Keratinocyte (primary cell): ENCODE measurements around the gene STK24. TPM values are rescaled to one million over a fixed set of nuclear protein-coding genes. Genes with fewer than 3 reads are reported as not detected.

ENCODE experiments used
- DNase-seq: peaks from one replicate; pipeline ENCODE4 v3.0.0-alpha.2; 2011; ENCODE audit warnings: low read depth, missing footprints, low spot score
- FAIRE-seq: peaks from 2 replicates; lab custom pipeline; 2011; peaks lifted over from hg19 to GRCh38; lab: Jason Lieb, UNC
- H2AFZ ChIP-seq: 2 replicates; pipeline ENCODE4 v1.6.0; 2012; ENCODE audit warnings: low read length, control low read depth, inconsistent platforms; ENCODE audit not compliant: control insufficient read depth
- H3K27ac ChIP-seq: 2 replicates; pipeline ENCODE4 v1.5.1; 2011; ENCODE audit warnings: low read length; ENCODE audit not compliant: control insufficient read depth, insufficient read depth
- H3K27me3 ChIP-seq: 3 replicates; pipeline ENCODE4 v1.6.0; 2011; ENCODE audit warnings: low read length; ENCODE audit not compliant: control insufficient read depth, insufficient read depth; ENCODE audit errors: extremely low read depth
- H3K36me3 ChIP-seq, 2 experiments: 2 replicates in 1 of 2; 3 replicates in 1 of 2; pipeline ENCODE4 v1.5.1; 2011; ENCODE audit warnings: low read length in 2 of 2, mild to moderate bottlenecking in 1 of 2; ENCODE audit not compliant: control insufficient read depth in 2 of 2, insufficient read depth in 2 of 2; ENCODE audit errors: extremely low read depth in 1 of 2
- H3K4me1 ChIP-seq: 3 replicates; pipeline ENCODE4 v1.5.1; 2011; ENCODE audit warnings: low read length; ENCODE audit not compliant: control insufficient read depth, insufficient read depth; ENCODE audit errors: extremely low read depth
- H3K4me2 ChIP-seq: 3 replicates; pipeline ENCODE4 v1.6.0; 2011; ENCODE audit warnings: low read depth, low read length; ENCODE audit not compliant: control insufficient read depth, insufficient read depth; ENCODE audit errors: extremely low read depth
- H3K4me3 ChIP-seq, 3 experiments: fragments of 200-600 bp in 1 of 3; sonication (generic) in 1 of 3; 2 replicates in 2 of 3; 3 replicates in 1 of 3; pipeline ENCODE4 v1.5.1; 2011 to 2016; ENCODE audit warnings: low read length in 3 of 3, mild to moderate bottlenecking in 3 of 3, control low read depth in 2 of 3, inconsistent platforms in 1 of 3, low read depth in 1 of 3, mixed read lengths in 1 of 3, mixed run types in 1 of 3, moderate library complexity in 1 of 3; ENCODE audit not compliant: control insufficient read depth in 2 of 3, insufficient read depth in 2 of 3; ENCODE audit errors: extremely low read depth in 1 of 3
- H3K79me2 ChIP-seq: 2 replicates; pipeline ENCODE4 v1.6.0; 2012; ENCODE audit warnings: low read length; ENCODE audit not compliant: control insufficient read depth, insufficient read depth
- H3K9ac ChIP-seq: 3 replicates; pipeline ENCODE4 v1.6.0; 2011; ENCODE audit warnings: low read length; ENCODE audit not compliant: control insufficient read depth, insufficient read depth; ENCODE audit errors: extremely low read depth
- H3K9me1 ChIP-seq: 3 replicates; pipeline ENCODE4 v1.6.0; 2011; ENCODE audit warnings: low read length; ENCODE audit not compliant: control insufficient read depth, insufficient read depth; ENCODE audit errors: extremely low read depth
- H3K9me3 ChIP-seq: 2 replicates; pipeline ENCODE4 v1.5.1; 2012; ENCODE audit warnings: low read depth, low read length; ENCODE audit not compliant: control insufficient read depth
- H4K20me1 ChIP-seq: 3 replicates; pipeline ENCODE4 v1.6.0; 2011; ENCODE audit warnings: low read length; ENCODE audit not compliant: control insufficient read depth, insufficient read depth; ENCODE audit errors: extremely low read depth
- EZH2 ChIP-seq: IDR thresholded peaks from one replicate; pipeline ENCODE4 v1.6.1; 2012; ENCODE audit warnings: inconsistent platforms, mild to moderate bottlenecking, low read length, moderate library complexity
- dilution Hi-C: fragments of 300-500 bp; cut with MboI; formaldehyde crosslinking; loops from one replicate; pipeline ENCODE4 v1.7.0; 2020; ENCODE audit warnings: low sequenced_read_pairs; ENCODE audit not compliant: extremely low pct_ligation_motif_present
- polyA plus RNA-seq, 5 experiments: library from polyadenylated mRNA; depleted of rRNA in 3 of 5; stranded (reverse) in 3 of 5; stranded (forward) in 1 of 5; unstranded in 1 of 5; fragments of >200 nt; gene quantifications; 1 replicate in 1 of 5; 2 replicates in 3 of 5; 3 replicates in 1 of 5; pipeline versions ENCODE4 v1.2.1 to v1.2.3, GENCODE V29; 2011 to 2012; ENCODE audit warnings: missing spikeins in 2 of 5, low read depth in 1 of 5, low replicate concordance in 1 of 5
- TF ChIP-seq, protein P1 (sequence below), 3 experiments: IDR thresholded peaks in 1 of 3; conservative IDR thresholded peaks in 1 of 3; optimal IDR thresholded peaks in 1 of 3; 2 replicates in 2 of 3; 3 replicates in 1 of 3; pipeline versions ENCODE3 to v1.5.1; 2011; ENCODE audit warnings: low read length in 3 of 3, mild to moderate bottlenecking in 3 of 3, moderate library complexity in 2 of 3, control low read depth in 1 of 3, inconsistent platforms in 1 of 3; ENCODE audit not compliant: insufficient read depth in 2 of 3; ENCODE audit errors: extremely low read depth in 1 of 3

STK24 gene
- polyA plus RNA-seq, 1 donor (not counting 4 experiments of a cell fraction or from before 2014, with no cell fraction given) = 81.6 TPM

- dilution Hi-C loops = no loop called here
- no peaks in the 10 kb centered on the region for H3K9me1 ChIP-seq
- peak overlapping the region; percentile 36 for H3K9ac ChIP-seq
- H3K27me3 ChIP-seq = no peaks in the 10 kb centered on the region
- peak overlapping the region; percentile 41 for H2AFZ ChIP-seq
- peak; percentile 93 for DNase-seq
- H4K20me1 ChIP-seq = no peaks in the 10 kb centered on the region
- H3K4me3 ChIP-seq = no peak overlapping the region
- no peak for TF ChIP-seq EZH2
- TF ChIP-seq, protein P1, sequence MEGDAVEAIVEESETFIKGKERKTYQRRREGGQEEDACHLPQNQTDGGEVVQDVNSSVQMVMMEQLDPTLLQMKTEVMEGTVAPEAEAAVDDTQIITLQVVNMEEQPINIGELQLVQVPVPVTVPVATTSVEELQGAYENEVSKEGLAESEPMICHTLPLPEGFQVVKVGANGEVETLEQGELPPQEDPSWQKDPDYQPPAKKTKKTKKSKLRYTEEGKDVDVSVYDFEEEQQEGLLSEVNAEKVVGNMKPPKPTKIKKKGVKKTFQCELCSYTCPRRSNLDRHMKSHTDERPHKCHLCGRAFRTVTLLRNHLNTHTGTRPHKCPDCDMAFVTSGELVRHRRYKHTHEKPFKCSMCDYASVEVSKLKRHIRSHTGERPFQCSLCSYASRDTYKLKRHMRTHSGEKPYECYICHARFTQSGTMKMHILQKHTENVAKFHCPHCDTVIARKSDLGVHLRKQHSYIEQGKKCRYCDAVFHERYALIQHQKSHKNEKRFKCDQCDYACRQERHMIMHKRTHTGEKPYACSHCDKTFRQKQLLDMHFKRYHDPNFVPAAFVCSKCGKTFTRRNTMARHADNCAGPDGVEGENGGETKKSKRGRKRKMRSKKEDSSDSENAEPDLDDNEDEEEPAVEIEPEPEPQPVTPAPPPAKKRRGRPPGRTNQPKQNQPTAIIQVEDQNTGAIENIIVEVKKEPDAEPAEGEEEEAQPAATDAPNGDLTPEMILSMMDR (optimal IDR thresholded peaks at IDR 0.05 in 1 of 3, IDR thresholded peaks at IDR 0.05 in 1 of 3, conservative IDR thresholded peaks at IDR 0.05 in 1 of 3; ENCODE audit: extremely low read depth in 1 of 3, insufficient read depth in 2 of 3, low read length in 3 of 3) = no peak
- peaks cover 47% of the 10 kb centered on the region for H3K4me1 ChIP-seq
- H3K36me3 ChIP-seq = no peaks in the 10 kb centered on the region
- peak overlapping the region; percentile 54 for H3K4me2 ChIP-seq
- FAIRE-seq = peak; percentile 91
- no peaks in the 10 kb centered on the region for H3K79me2 ChIP-seq
- no peaks in the 10 kb centered on the region for H3K9me3 ChIP-seq
- H3K27ac ChIP-seq = peak overlapping the region; percentile 80
These were observed 6.0 kb upstream of the STK24 start for GRCh38 chr13:98582947-98583346.

DNA sequence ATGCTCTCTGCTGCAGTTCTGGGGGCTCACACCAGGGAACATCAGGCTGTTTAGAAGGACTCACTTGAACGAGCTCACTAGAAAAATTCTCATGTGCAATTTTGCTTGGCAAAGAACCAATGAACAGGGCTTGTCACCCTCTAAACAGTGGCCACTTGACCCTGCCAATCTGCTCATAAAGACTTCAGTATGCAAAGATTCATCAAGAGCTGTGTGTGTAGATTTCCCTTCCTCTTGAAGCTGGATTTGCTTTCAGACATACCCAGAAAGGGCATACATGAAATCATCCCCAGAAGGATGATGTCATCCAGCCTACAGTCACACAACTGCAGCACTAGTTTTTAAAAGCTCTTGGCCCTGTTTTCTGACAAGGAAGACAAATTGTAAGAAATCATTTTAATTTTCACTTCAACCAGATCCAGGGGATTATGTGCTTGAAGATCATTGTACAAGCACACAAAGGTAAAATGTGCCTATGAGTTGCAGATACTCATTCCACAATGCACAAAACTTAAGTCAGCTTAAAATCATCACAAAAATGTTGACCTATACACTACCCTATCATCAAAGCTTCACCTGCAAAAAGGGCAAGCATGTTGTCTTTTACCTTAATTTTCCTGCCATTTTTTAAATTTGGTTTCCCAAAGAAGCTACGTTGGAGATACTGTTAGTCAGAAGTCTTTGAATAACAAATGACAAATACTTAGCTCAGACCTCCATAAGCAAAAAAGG is 5.2 kb upstream of the STK24 start:
- peak overlapping the region; percentile 54 for H3K4me2 ChIP-seq
- FAIRE-seq (peak; percentile 96), DNase-seq (no peak)
- H3K36me3 ChIP-seq = no peaks in the 10 kb centered on the region
- H3K9me3 ChIP-seq = no peaks in the 10 kb centered on the region
- H3K9me1 ChIP-seq = no peaks in the 10 kb centered on the region
- dilution Hi-C loops = no loop called here
- no peak for TF ChIP-seq EZH2
- TF ChIP-seq, protein P1 (optimal IDR thresholded peaks at IDR 0.05 in 1 of 3, IDR thresholded peaks at IDR 0.05 in 1 of 3, conservative IDR thresholded peaks at IDR 0.05 in 1 of 3; ENCODE audit: extremely low read depth in 1 of 3, insufficient read depth in 2 of 3, low read length in 3 of 3) = no peak
- no peaks in the 10 kb centered on the region for H3K79me2 ChIP-seq
- H2AFZ ChIP-seq = no peak overlapping the region
- H3K4me1 ChIP-seq = peaks cover 49% of the 10 kb centered on the region
- peak overlapping the region; percentile 80 for H3K27ac ChIP-seq
- H3K4me3 ChIP-seq = no peak overlapping the region
- H3K27me3 ChIP-seq = no peaks in the 10 kb centered on the region
- no peak overlapping the region for H3K9ac ChIP-seq
- no peaks in the 10 kb centered on the region for H4K20me1 ChIP-seq
